Heart left ventricle (tissue), 16 donors: ENCODE data around the gene MGAM2. TPM values are rescaled to one million over a fixed set of nuclear protein-coding genes. Genes with fewer than 3 reads are reported as not detected.

Experiments
- ATAC-seq, 4 donors: fragments of 200-7000 bp; cut with Tn5 transposase; one replicate each; pipeline ENCODE4 v1.9.1; 2020 to 2022; ENCODE audit warnings: moderate library complexity in 4 of 4, mild to moderate bottlenecking in 3 of 4, moderate number of reproducible peaks in 1 of 4
- DNase-seq, 5 donors: peaks; one replicate each; pipeline ENCODE4 v3.0.0-alpha.2; 2020
- H3K27ac ChIP-seq, 12 donors: fragments of 200-600 bp; sonication (generic) in 4 of 12; one replicate each; pipeline versions ENCODE4 v1.5.0 to v1.8.0; 2016 to 2022; ENCODE audit warnings: mild to moderate bottlenecking in 2 of 12
- H3K27me3 ChIP-seq, 9 donors: fragments of 200-600 bp; sonication (generic) in 2 of 9; one replicate each; pipeline versions ENCODE4 v1.5.1 to v1.8.0; 2016 to 2022; ENCODE audit warnings: mild to moderate bottlenecking in 3 of 9
- H3K36me3 ChIP-seq, 9 donors: fragments of 200-600 bp; sonication (generic) in 2 of 9; one replicate each; pipeline versions ENCODE4 v1.5.0 to v1.8.0; 2018 to 2022; ENCODE audit warnings: mild to moderate bottlenecking in 2 of 9
- H3K4me1 ChIP-seq, 12 donors: fragments of 200-600 bp; sonication (generic) in 4 of 12; one replicate each; pipeline versions ENCODE4 v1.5.0 to v1.8.0; 2016 to 2022; ENCODE audit warnings: mild to moderate bottlenecking in 3 of 12
- H3K4me3 ChIP-seq, 12 donors: fragments of 200-600 bp; sonication (generic) in 4 of 12; one replicate each; pipeline versions ENCODE4 v1.5.0 to v1.8.0; 2017 to 2022; ENCODE audit warnings: mild to moderate bottlenecking in 9 of 12, moderate library complexity in 4 of 12
- H3K9me3 ChIP-seq, 12 donors: fragments of 200-600 bp; sonication (generic) in 4 of 12; one replicate each; pipeline versions ENCODE4 v1.5.0 to v1.8.0; 2016 to 2022; ENCODE audit warnings: mild to moderate bottlenecking in 1 of 12
- POLR2A ChIP-seq, 2 donors: fragments of 450-650 bp; IDR thresholded peaks; one replicate each; pipeline ENCODE4 v1.6.1; 2017; ENCODE audit warnings: antibody characterized with exemption in 2 of 2, mild to moderate bottlenecking in 2 of 2, moderate library complexity in 2 of 2
- WGBS, 4 donors: extraction: QIAGEN DNeasy Blood & Tissue Kit in 2 of 4; methylation state at CpG; one replicate each; pipeline versions ENCODE4 v1.1.5 to v1.1.7; 2013 to 2018; 5-methylcytosine and 5-hydroxymethylcytosine counted together
- intact Hi-C, 10 donors: fragments of 100-400 bp; cut with DNase I; formaldehyde crosslinking; loops; one replicate each; pipeline versions ENCODE4 v1.11.1 to v1.14.2; 2022
- polyA plus RNA-seq, 2 donors: library from polyadenylated mRNA; stranded (reverse); fragments of 200-250 nt; gene quantifications; one replicate each; pipeline ENCODE4 v1.2.3, GENCODE V29; 2013
- total RNA-seq, 9 donors: library from RNA; depleted of rRNA in 2 of 9; stranded (reverse); fragments of >200 nt in 2 of 9; fragmentation: NEBNext Ultra II Directional in 3 of 9; extraction: Animal tissue kit (Norgen Biotek cat#: 25700) in 3 of 9; gene quantifications; one replicate each; pipeline versions ENCODE4 v1.1.0 to v1.2.4, GENCODE V29; 2016 to 2023
- TF ChIP-seq, protein P1 (sequence below), 12 donors: fragments of 200-600 bp; sonication (generic) in 4 of 12; IDR thresholded peaks; one replicate each; pipeline versions ENCODE4 v1.5.0 to v1.8.0; 2018 to 2022; ENCODE audit warnings: antibody characterized with exemption in 12 of 12, mild to moderate bottlenecking in 5 of 12
- donor health status: ischemic (EF 13 %, LVEDD 7.1; RV severe dilation, severe dysfunction).
- donor health status: healthy with polysubstance abuse.
- donor health status: DM: no; HTN: yes; CAD: no.
- donor health status: DM: no; HTN: no; CAD: no.
- donor health status: ischemic (EF 25% LVEDD 6.9; RV normal size, moderate dysfunction).
- donor health status: ischemic (EF 25% LVEDD 5.7; RV mildly dilated, moderate dysfunction).
- donor health status: healthy.
- donor health status: DM: yes; HTN: yes; CAD: no.
- donor health status: ischemic (EF 35%, LVEDD 5.7; RV mildly dilated, moderate dysfunction).
- donor health status: nonischemic (EF 11% LVEDD 7.7; RV severe dilation, severe dysfunction).
- donor health status: DM: yes; HTN: yes; CAD: no.
- donor health status: PGD.
- donor health status: ischemic (EF 29% LVEDD 5.4; RV normal size, mild dysfunction).
- donor health status: nonischemic (EF 23%, LVEDD 6.1; RV moderate dilation, normal function).

MGAM2 gene
- total and polyA plus RNA-seq, 11 donors, result 0.01 to 0.13 (median 0.07) TPM; not detected in 4

DNA sequence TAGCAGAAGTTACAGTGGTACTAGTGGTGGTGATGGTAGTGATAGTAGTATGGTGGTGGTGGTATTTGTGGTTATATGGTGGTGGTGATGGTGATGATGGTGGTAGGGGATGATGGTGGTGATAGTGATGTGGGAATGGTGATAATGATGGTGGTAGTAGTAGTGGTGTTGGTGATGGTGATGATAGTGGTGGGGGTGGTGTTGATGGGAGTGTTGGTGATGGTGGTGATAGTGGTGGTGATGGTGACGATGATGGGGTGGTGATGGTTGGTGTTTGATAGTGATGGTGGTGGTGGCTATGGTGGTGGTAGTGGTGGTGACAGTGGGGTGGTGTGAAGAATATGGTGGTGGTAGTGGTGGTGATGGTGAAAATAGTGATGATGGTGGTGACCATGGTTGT, 27.9 kb upstream of the MGAM2 start:
- H3K27ac ChIP-seq, result no peak overlapping the region
- TF ChIP-seq POLR2A (IDR thresholded peaks at IDR 0.05), result no peak
- TF ChIP-seq, protein P1, sequence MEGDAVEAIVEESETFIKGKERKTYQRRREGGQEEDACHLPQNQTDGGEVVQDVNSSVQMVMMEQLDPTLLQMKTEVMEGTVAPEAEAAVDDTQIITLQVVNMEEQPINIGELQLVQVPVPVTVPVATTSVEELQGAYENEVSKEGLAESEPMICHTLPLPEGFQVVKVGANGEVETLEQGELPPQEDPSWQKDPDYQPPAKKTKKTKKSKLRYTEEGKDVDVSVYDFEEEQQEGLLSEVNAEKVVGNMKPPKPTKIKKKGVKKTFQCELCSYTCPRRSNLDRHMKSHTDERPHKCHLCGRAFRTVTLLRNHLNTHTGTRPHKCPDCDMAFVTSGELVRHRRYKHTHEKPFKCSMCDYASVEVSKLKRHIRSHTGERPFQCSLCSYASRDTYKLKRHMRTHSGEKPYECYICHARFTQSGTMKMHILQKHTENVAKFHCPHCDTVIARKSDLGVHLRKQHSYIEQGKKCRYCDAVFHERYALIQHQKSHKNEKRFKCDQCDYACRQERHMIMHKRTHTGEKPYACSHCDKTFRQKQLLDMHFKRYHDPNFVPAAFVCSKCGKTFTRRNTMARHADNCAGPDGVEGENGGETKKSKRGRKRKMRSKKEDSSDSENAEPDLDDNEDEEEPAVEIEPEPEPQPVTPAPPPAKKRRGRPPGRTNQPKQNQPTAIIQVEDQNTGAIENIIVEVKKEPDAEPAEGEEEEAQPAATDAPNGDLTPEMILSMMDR (IDR thresholded peaks at IDR 0.05), result no peak
- intact Hi-C loops, result loop anchor here in 1 of 10 donors (2.0 kb wide), 1 partner anchor 23 kb away; no protein-coding TSS in a partner anchor
- no peaks in the 10 kb centered on the region for H3K36me3 ChIP-seq
- no peaks in the 10 kb centered on the region for H3K27me3 ChIP-seq
- 84 to 95% (median 90%) methylated on average over 1 of the region's 1 CpG for WGBS, 4 donors
- DNase-seq (no peak), ATAC-seq (no peak)
- H3K4me3 ChIP-seq, result no peak overlapping the region
- H3K9me3 ChIP-seq, result no peaks in the 10 kb centered on the region
- no peaks in the 10 kb centered on the region for H3K4me1 ChIP-seq

DNA sequence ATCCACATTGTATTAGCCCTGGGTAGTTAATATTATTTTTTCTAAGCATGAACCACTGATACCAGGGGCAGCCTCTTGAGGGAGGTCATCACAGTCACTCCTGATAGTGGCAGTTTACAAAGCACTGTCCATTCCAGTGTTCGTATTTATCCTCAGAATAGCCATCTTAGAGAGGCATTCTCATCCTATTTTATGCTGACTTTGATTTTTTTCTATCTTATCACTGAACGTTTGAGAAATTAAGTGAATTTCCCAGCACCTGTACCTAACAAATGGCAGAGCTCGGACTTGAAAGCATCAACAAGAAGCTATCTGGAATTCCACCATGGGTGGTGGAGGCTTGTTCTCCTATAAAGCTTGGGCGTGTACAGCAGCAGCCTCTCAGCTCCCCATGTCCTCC, 26.1 kb upstream of the MGAM2 start:
- intact Hi-C loops, result loop anchor here in 1 of 10 donors (2.0 kb wide), 1 partner anchor 25 kb away; no protein-coding TSS in a partner anchor
- H3K27me3 ChIP-seq, result no peaks in the 10 kb centered on the region
- TF ChIP-seq, protein P1 (IDR thresholded peaks at IDR 0.05), result no peak
- no peak for TF ChIP-seq POLR2A (IDR thresholded peaks at IDR 0.05)
- H3K27ac ChIP-seq, result no peak overlapping the region
- H3K4me1 ChIP-seq, result no peaks in the 10 kb centered on the region
- H3K36me3 ChIP-seq, result no peaks in the 10 kb centered on the region
- H3K4me3 ChIP-seq, result no peak overlapping the region
- DNase-seq, result no peak
- H3K9me3 ChIP-seq, result no peaks in the 10 kb centered on the region
- WGBS, 4 donors, result 68 to 81% (median 71%) methylated on average over 4 of the region's 4 CpGs
- no peak for ATAC-seq

DNA sequence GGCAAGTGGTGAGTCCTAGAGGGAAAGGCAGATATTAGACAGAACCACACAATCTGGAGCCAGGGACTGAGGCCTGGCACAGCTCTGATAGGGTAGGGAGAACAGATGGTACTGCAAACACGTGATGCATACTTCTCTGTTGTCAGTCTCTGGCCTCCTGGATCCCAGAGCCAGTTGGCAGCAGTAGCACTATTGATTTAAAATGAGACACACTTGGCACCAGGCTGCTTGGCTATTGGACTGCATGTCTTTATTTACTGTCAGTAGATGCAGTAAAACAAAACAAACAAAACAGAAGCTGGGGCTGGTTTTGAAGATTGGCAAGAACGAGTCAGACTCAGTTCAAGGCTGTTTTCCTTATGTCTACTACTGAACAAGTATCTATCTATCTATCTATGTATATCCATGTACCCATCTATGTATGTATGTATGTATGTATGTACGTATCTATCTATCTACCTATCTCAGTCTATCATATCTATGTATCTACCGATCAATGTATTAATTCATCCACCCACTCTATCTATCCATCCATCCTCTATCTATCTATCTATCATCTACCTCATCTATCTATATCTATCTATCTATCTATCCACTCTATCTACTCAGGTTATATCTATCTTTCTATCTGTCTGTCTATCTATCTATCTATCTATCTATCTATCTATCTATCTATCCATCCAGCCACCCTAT, 23.4 kb upstream of the MGAM2 start:
- 68 to 77% (median 70%) methylated on average over 4 of the region's 4 CpGs for WGBS, 4 donors
- ATAC-seq (no peak), DNase-seq (no peak)
- H3K4me3 ChIP-seq, result no peak overlapping the region
- intact Hi-C loops, result no loop called here
- H3K9me3 ChIP-seq, result no peaks in the 10 kb centered on the region
- no peaks in the 10 kb centered on the region for H3K27me3 ChIP-seq
- no peak overlapping the region for H3K27ac ChIP-seq
- no peaks in the 10 kb centered on the region for H3K36me3 ChIP-seq
- TF ChIP-seq, protein P1 (IDR thresholded peaks at IDR 0.05), result no peak
- TF ChIP-seq POLR2A (IDR thresholded peaks at IDR 0.05), result no peak
- no peaks in the 10 kb centered on the region for H3K4me1 ChIP-seq

DNA sequence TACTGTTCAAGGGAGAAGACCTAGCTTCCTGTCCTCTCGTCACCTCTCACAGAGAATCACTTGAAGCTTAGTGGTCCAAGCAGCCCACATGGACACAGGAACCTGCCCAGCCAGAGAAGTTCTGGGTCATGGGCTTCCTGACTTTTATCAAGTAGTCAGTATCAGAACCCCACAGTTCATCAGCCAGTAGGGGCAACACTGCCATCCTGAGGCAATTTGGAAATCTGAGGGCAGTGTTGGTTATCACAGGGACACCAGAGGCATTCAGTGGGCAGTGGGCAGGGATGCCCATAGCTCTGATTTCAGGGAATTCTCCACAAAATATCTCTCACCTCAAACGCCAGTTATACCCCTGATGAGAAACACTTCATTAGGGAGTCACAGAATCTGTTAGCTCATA, 22.5 kb upstream of the MGAM2 start:
- DNase-seq (no peak), ATAC-seq (no peak)
- WGBS, 4 donors, result 63 to 76% (median 69%) methylated on average over 2 of the region's 2 CpGs
- no peaks in the 10 kb centered on the region for H3K36me3 ChIP-seq
- intact Hi-C loops, result no loop called here
- no peaks in the 10 kb centered on the region for H3K27me3 ChIP-seq
- H3K27ac ChIP-seq, result no peak overlapping the region
- no peaks in the 10 kb centered on the region for H3K9me3 ChIP-seq
- no peak overlapping the region for H3K4me3 ChIP-seq
- no peaks in the 10 kb centered on the region for H3K4me1 ChIP-seq
- TF ChIP-seq, protein P1 (IDR thresholded peaks at IDR 0.05), result no peak
- no peak for TF ChIP-seq POLR2A (IDR thresholded peaks at IDR 0.05)
